Psoas muscle (tissue), 8 donors: ENCODE data around the gene TPMT. TPM values are rescaled to one million over a fixed set of nuclear protein-coding genes. Genes with fewer than 3 reads are reported as not detected.
"Not testable (repeated sequence)": the region's sequence is repeated elsewhere in the genome, so short reads cannot be mapped to it uniquely, and the experiment has no call there.

ENCODE experiments used
- ATAC-seq, 4 donors: fragments of 200-7000 bp; cut with Tn5 transposase; one replicate each; pipeline ENCODE4 v1.9.1; 2020; ENCODE audit warnings: moderate library complexity in 3 of 4, mild to moderate bottlenecking in 2 of 4
- DNase-seq, 2 donors: peaks; one replicate each; pipeline ENCODE4 v3.0.0-alpha.2; 2020
- H3K27ac ChIP-seq: fragments of 200-600 bp; one replicate; pipeline ENCODE4 v1.8.0; 2022
- H3K27me3 ChIP-seq, 3 donors: fragments of 200-600 bp in 1 of 3; one replicate each; pipeline versions ENCODE4 v1.6.1 to v1.8.0; 2013 to 2022; ENCODE audit warnings: low read length in 2 of 3, mild to moderate bottlenecking in 2 of 3, moderate library complexity in 1 of 3; ENCODE audit not compliant: insufficient read depth in 3 of 3
- H3K36me3 ChIP-seq, 2 donors: fragments of 200-600 bp in 1 of 2; one replicate each; pipeline versions ENCODE4 v1.6.1 to v1.8.0; 2013 to 2022; ENCODE audit warnings: low read depth in 1 of 2, mild to moderate bottlenecking in 1 of 2, moderate library complexity in 1 of 2; ENCODE audit not compliant: insufficient read depth in 1 of 2
- H3K4me1 ChIP-seq: fragments of 200-600 bp; one replicate; pipeline ENCODE4 v1.8.0; 2022
- H3K4me3 ChIP-seq: fragments of 200-600 bp; one replicate; pipeline ENCODE4 v1.8.0; 2022; ENCODE audit warnings: mild to moderate bottlenecking
- H3K9me3 ChIP-seq: fragments of 200-600 bp; one replicate; pipeline ENCODE4 v1.8.0; 2022
- CTCF ChIP-seq: fragments of 200-600 bp; IDR thresholded peaks from one replicate; pipeline ENCODE4 v1.8.0; 2022; ENCODE audit warnings: antibody characterized with exemption
- WGBS, 3 donors: extraction: QIAGEN DNeasy Blood & Tissue Kit; methylation state at CpG; one replicate each; pipeline versions ENCODE4 v1.1.6 to v1.1.7; 2013; 5-methylcytosine and 5-hydroxymethylcytosine counted together
- intact Hi-C, 2 donors: fragments of 100-400 bp; cut with DNase I; formaldehyde crosslinking; loops; one replicate each; pipeline versions ENCODE4 v1.11.0 to v1.14.2; 2022
- polyA plus RNA-seq, 3 donors: library from polyadenylated mRNA; stranded (reverse); fragments of 200-250 nt; gene quantifications; one replicate each; pipeline ENCODE4 v1.2.3, GENCODE V29; 2013
- total RNA-seq, 4 donors: library from RNA; stranded (reverse); fragmentation: NEBNext Ultra II Directional in 2 of 4; extraction: Animal tissue kit (Norgen Biotek cat#: 25700) in 2 of 4; gene quantifications; one replicate each; pipeline versions ENCODE4 v1.2.1 to v1.2.4, GENCODE V29; 2021 to 2023
- donor health status: healthy with polysubstance abuse.
- donor health status: DM: no; HTN: no; CAD: no; lungs with moderate emphysema.
- donor health status: Bipolar disorder and iron deficiency.
- donor health status: healthy.
- donor health status: DM: yes; HTN: yes; CAD: no.
- donor health status: DM: no; HTN: no; CAD: no.
- donor health status: DM: no; HTN: no; CAD: no.
- donor health status: DM: yes; HTN: yes; CAD: no.

TPMT gene
- total and polyA plus RNA-seq, 7 donors: 7.9 to 19.3 (median 9.7) TPM

DNA sequence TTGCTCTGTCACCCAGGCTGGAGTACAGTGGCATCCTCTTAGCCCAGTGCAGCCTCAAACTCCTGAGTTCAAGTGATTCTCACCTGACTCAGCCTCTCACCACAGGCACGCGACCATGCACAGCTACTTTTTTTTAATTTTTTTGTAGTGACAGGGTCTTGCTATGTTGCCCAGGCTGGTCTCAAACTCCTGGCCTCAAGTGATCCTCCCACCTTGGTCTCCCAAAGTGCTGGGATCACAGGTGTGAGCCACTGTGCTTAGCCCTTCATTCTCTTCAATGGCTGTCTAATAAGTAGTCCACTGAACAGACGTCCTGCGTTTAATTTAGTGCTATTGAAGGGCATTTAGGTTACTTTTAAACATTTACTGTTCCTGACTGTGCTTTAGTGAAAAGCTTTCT, 27.7 kb upstream of the TPMT start:
- no peaks in the 10 kb centered on the region for H3K4me1 ChIP-seq
- intact Hi-C loops: no loop called here

GRCh38 chr6:18179770-18180356, 25.0 kb upstream of the TPMT start:
- Histone ChIP-seq H3K27ac (no peak overlapping the region), H3K27me3 (no peaks in the 10 kb centered on the region), H3K9me3 (no peaks in the 10 kb centered on the region), H3K4me1 (no peaks in the 10 kb centered on the region), H3K4me3 (no peak overlapping the region), H3K36me3 (peaks cover 0 to under 1% of the 10 kb centered on the region in 2 donors)
- no peak for TF ChIP-seq CTCF
- intact Hi-C loops: no loop called here
- WGBS, 3 donors: 86 to 92% (median 90%) methylated on average over 5 of the region's 5 CpGs
- ATAC-seq (no peak), DNase-seq (no peak)

More for the DNA sequence above, 27.7 kb upstream of the TPMT start:
- H3K27ac ChIP-seq: no peak overlapping the region
- no peak for ATAC-seq
- no peaks in the 10 kb centered on the region for H3K27me3 ChIP-seq
- DNase-seq: no peak
- H3K4me3 ChIP-seq: no peak overlapping the region
- no peaks in the 10 kb centered on the region for H3K9me3 ChIP-seq
- TF ChIP-seq CTCF: no peak
- H3K36me3 ChIP-seq: peaks cover 0 to 15% of the 10 kb centered on the region in 2 donors
- WGBS, 3 donors: 71 to 90% (median 90%) methylated on average over 4 of the region's 4 CpGs

GRCh38 chr6:18178960-18179615, 24.2 kb upstream of the TPMT start:
- 87 to 93% (median 91%) methylated on average over 3 of the region's 3 CpGs for WGBS, 3 donors
- no peaks in the 10 kb centered on the region for H3K27me3 ChIP-seq
- no peak for ATAC-seq
- intact Hi-C loops: no loop called here
- H3K4me3 ChIP-seq: no peak overlapping the region
- no peak for DNase-seq
- no peaks in the 10 kb centered on the region for H3K9me3 ChIP-seq
- H3K27ac ChIP-seq: no peak overlapping the region
- TF ChIP-seq CTCF: no peak
- peaks cover 0 to 9% of the 10 kb centered on the region in 2 donors for H3K36me3 ChIP-seq
- no peaks in the 10 kb centered on the region for H3K4me1 ChIP-seq

DNA sequence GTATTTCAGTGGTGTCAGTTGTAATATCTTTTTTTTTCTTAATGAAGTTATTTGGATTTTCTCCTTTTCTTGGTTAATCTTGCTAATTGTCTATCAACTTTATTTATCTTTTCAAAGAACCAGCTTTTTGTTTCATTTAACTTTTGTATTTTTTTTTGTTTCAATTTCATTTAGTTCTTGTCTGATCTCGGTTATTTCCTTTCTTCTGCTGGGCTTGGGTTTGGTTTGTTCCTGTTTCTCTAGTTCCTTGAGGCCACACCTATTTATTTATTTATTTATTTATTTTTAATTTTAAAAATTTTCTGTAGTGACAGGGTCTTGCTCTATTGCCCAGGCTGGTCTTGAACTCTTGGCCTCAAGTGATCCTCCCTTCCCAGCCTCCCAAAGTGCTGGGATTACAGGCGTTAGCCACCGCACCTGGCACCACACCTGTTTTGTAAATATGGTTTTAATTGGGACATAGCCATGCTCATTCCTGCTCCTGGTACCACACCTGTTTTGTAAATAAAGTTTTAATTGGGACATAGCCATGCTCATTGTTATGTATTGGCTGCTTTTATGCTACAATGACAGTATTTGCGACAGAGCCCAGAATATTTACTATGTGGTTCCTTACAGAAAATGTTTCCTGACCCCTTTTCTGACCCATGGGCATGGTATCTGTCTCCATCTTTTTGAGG, 22.5 kb upstream of the TPMT start:
- Histone ChIP-seq H3K27me3 (no peaks in the 10 kb centered on the region), H3K4me3 (no peak overlapping the region), H3K4me1 (no peaks in the 10 kb centered on the region), H3K9me3 (no peaks in the 10 kb centered on the region), H3K36me3 (peaks cover 0 to 24% of the 10 kb centered on the region in 2 donors), H3K27ac (no peak overlapping the region)
- WGBS, 3 donors: 87 to 97% (median 91%) methylated on average over 4 of the region's 4 CpGs
- ATAC-seq (no peak), DNase-seq (no peak)
- no peak for TF ChIP-seq CTCF
- intact Hi-C loops: no loop called here

GRCh38 chr6:18176198-18176597, 21.3 kb upstream of the TPMT start:
- H3K4me1 ChIP-seq, intact Hi-C loops, H3K27me3 ChIP-seq, DNase-seq, H3K4me3 ChIP-seq, ATAC-seq, H3K27ac ChIP-seq, H3K9me3 ChIP-seq: not testable (repeated sequence)
- H3K36me3 ChIP-seq: peaks cover 4 to 36% of the 10 kb centered on the region in 2 donors
- 89 to 96% (median 91%) methylated on average over 4 of the region's 4 CpGs for WGBS, 3 donors
